DMS114 treated with DMSO at 0.1 percent for 48 hours (cell line): ENCODE measurements around the gene PHLDA1.

ENCODE experiments used
- DNase-seq: peaks from one replicate; lab custom pipeline; 2025; ENCODE audit not compliant: unreplicated experiment; lab: John Stamatoyannopoulos, UW

PHLDA1 gene

DNA sequence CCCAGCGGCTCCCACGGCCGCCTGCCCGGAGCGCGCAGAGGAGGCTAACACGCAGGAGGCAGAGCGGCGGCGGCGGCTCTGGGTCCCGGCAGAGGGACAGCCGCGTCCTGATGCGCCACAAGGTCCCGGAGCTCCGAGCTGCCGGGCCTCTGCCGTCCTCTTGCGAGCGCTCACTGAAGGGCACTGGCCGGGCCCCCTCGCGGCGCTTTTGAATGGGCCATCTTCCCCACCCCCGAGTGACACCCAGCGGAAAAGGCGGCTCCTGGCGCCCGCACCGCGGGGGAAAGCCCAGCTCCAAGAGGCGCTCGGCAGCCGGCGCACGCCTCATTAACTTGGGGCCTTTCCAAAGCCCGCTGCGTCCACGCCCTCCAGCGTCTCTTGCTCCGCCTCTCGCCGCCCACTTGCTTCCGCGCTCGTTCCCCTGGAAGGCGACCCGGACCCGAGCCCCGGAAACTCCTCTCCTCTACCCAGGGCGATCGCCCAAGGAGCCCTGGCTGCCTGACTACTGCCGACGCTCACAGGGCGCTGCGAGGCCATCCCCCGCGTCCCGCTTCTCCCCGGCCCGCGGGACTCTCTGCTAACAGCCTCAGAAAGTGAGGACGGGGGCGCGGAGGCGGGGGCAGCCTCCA lies at the start of gene PHLDA1:
PHLDA1 (minus strand) TSS at position 363 of the 629 bp plus-strand sequence.
- peak; percentile 74 for DNase-seq

DNA sequence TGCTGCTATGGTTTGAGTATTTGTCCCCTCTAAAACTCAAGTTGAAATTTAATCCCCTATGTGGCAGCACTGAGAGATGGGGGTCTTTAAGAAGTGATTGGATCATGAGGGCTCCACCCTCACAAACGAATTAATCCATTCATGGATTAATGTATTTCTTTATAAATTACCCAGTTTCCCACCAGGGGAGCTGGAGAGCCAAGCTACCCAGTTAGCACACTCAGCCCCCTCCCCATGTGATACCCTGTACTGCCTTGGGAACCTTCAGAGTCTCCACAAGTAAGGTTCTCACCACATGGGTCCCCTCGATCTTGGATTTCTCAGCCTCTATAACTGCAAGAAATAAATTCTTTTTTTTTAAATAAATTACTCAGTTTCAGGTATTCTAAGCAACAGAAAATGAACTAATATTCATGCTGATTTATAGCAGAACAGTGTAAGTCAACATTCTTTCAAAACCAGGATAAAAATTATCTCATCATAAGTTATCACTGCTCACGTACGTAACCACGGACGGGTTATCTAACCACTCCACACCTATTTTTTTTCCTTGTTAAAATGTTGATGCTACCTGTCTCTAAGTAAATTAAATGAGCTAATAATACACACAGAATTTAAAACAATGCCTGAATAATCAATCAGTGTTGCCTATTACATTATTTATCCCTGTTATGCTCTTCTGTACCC lies 49.3 kb upstream of the PHLDA1 start:
- DNase-seq, result no peak

DNA sequence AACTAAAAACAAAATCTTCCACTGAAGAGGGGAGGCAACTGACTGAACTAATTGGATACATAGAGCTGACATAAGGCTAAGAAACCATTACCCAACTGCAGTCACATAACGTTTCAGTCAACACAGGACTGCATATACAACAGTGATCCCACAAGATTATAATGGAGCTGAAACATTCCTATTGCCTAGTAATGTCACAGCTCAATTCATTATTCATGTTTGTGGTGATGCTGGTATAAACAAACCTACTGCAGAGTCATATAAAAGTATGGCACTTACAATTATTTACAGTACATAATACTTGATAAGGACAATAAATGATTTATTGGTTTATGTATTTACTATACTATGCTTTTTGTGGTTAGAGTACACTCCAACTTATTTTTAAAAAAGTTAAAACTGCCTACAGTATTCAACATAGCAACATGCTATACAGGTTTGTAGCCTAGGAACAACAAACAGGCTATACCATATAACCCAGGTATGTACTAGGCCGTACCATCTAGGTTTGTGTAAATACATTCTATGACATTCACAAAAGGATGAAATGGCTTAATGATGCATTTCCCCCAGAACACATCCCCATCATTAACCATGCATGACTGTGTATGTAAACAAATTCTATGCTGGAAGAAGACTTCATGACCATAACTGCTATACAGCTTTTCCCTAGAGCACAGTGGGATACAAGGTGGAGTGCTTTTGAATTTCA lies 48.6 kb upstream of the PHLDA1 start:
- no peak for DNase-seq

DNA sequence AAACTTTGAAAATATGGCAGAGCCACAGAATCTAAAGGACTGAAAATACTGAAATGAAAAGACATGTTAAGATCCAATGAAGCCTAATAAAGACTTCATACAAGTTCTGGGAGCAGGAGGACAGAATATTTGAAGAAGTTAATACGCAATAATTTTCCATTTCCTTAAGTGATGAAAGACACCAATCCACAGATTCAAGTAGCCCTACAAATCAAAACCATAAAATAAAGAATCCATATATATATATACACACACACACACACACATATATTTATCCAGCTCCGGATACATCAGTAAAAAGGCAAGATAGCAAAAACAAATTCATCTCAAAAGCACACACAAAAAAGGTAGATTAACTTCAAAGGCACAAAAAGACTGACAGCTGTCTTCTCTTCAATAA lies 47.2 kb upstream of the PHLDA1 start:
- DNase-seq, result no peak

DNA sequence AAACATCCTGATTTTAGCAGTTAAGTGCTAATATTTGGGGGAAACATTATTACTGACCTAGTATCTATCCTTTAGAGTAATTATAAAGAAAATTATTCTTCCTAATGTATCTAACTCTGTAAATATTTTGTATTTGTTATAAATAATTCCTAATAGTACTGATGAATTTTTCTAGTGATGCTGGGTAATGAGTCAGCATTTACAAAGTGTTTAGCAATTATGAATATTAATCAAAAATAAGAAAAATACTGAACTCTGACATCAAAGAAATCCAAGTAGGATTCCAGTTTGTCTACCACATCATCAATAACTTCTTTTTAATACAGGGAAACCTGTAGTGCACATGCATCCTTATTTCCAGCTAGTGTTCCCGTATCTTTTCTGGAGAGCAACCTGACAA lies 43.9 kb upstream of the PHLDA1 start:
- no peak for DNase-seq

DNA sequence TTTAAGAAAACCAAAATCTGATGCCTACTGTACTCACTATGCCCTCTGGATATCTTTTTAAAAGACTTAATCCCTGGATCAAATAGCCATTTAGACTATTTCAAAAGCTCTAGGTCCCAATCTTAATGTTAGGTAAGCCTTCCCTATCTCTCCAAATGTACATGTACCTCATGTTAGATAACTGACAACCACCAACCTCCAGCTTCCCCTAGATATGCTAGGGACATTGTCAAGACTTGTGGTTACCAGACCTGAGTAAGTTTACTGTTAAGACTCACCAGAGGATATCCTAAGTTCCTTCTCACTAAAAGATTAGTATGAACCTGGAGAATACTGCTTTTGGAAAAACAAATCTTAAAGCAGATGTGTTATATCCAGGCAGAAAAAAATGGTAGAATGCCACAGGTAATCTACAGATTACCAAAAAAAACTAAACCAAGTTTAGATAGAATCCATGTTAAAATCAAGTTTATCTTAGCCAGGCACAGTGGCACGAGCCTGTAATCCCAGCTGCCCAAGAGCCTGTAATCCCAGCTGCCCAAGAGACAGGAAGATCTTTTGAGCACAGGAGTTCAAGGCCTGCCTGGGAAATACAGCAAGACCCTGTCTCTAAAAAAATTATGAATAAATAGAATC lies 43.2 kb upstream of the PHLDA1 start:
- no peak for DNase-seq

DNA sequence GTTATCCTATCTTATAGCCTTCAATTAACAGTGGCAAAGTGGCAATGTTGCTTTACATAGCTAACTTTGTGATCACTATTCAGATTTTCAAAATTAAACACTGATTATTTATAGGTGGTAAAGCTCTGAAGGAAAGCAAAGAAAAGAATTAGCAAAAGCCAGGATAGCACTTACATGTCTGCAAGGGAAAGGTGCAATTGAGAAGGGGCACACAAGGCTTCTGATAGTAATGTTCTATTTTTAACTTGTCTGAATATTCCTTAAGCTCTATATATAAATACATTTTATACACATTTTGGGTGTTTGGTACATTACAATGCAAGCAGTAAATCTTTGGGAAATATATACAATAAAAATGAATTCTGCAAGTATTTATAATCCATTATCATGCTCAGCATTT lies 42.0 kb upstream of the PHLDA1 start:
- no peak for DNase-seq

- DNase-seq, result no peak
Observed at GRCh38 chr12:76072568-76072967, 41.0 kb upstream of the PHLDA1 start.

DNA sequence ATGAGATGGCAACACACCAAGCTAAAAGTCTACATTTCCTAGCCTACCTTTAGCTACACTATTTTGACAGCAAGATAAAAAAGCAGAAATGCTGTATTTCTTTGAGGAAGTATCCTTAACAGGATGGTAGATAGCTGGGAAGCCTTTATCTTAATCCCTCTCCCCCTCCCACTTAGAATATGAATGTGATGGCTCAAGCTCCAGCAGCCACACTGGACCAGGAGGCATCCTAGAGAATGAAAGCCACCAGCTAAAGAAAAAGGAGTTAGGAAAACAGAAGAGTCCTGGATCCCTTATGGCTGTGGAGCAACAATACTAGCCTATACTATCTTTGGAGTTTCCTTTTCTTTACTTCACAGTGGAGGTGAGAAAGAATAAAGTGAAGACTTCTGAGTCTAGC lies 37.8 kb upstream of the PHLDA1 start:
- no peak for DNase-seq

DNA sequence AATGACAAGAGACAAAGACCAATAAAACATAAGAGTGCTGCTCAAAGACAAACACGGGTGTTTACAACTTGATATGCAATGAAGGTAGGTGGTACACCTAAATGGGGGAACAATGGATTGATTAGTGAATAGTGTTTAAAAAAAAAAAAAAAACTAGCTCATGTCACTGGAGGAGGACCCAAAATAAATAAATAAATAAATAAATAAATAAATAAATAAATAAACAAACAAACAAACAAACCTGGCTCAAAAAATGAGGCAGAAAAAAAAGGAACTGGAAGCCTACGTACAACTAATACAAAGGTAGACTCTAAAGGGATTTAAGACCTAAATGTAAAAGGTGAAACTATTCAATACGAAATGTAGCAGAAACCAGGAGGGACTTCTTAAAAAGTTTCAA lies 34.3 kb upstream of the PHLDA1 start:
- no peak for DNase-seq

DNA sequence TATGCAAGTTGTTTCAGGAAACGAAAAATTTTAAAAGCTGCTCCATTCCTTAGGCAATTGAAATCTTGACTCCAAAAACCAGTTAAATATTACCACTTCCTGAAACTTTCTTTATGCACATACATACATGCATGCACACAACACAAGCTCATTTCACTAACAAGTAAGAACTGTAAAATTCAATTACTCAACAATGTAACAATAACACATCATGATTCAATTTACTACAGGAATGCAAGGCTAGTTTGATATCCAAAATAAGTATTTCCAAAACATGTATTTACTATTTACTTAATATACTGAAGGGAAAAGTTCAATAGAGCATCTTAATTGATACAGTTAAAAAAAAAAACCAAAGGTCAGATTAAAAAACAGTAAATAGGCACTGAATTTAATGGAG lies 33.3 kb upstream of the PHLDA1 start:
- no peak for DNase-seq

DNA sequence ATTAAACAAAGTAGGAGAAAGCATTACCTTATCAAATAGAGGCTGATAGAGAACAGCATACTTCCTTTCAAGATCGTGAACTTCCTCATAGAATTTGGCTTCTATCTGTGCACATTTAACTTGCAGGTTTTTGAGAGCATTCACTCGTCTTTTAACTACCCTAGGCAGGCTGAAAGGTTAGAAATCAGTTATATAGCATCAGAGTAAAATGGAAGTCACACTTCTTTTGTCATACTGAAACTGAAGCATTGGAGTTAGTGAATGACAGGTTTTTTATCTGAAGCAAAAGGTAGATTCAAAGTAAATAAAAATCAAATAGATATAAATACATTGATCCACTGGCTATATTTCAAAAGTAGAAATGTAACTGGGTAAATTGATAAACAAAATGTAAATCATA lies 28.5 kb upstream of the PHLDA1 start:
- DNase-seq, result no peak

DNA sequence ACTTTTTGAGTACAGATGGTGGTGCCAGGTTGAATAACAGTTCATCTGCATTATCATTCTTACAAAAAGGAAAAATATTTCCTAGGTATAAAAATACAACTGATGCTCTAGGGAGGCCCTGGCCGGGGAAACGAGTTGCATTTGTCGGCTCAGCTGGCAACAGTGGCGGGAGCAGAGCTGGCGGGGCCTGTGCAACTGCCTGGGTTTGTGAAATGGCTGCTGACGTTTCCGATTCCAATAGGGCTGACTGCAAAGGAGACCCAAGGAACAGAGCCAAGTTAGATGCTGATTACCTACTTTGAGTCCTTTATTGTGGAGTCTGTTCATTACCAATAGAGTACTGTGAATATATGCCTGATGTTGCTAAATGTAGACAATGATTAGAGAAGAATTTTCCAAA lies 25.8 kb upstream of the PHLDA1 start:
- no peak for DNase-seq

DNA sequence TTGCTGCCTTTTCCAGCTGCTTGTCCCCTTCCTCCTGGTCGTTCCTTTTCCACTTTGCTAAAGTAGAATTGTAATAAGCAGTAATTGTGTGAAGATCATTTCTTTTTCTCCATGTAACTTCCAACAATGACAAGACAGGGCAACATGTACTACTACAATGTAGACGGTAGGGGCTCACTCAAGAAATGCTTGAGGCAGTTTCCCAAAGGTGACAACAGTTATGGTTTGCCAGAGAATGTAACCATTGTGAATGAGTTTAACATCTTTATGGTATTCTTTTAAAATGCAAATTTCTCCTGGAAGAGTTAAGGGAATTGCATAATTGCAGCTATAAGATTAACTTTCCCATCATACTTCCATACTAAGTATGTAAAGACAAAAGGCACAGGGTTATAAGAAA lies 23.8 kb upstream of the PHLDA1 start:
- DNase-seq, result no peak

GRCh38 chr12:76049575-76050251 lies 18.1 kb upstream of the PHLDA1 start:
- DNase-seq, result no peak

GRCh38 chr12:76047742-76048141 lies 16.2 kb upstream of the PHLDA1 start:
- DNase-seq, result no peak

- no peak for DNase-seq
Observed at GRCh38 chr12:76047060-76047459, 15.5 kb upstream of the PHLDA1 start.

DNA sequence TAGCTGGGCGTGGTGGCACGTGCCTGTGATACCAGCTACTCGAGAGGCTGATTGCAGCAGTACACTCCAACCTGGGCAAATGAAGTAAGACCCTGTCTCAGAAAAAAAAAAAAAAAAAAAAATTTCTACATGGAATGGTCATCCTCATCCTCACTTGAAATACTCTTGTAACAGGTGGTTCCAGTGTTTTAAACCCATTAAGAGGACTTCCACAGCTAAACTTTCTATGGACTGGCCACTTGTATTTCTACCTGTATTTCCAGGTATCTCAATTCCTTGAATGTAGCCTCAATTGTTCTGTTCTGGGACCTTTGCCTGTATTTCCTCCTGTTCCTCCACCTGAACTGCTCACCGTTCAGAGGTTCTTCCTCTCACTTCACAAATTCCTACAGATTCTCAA lies 11.8 kb upstream of the PHLDA1 start:
- no peak for DNase-seq

DNA sequence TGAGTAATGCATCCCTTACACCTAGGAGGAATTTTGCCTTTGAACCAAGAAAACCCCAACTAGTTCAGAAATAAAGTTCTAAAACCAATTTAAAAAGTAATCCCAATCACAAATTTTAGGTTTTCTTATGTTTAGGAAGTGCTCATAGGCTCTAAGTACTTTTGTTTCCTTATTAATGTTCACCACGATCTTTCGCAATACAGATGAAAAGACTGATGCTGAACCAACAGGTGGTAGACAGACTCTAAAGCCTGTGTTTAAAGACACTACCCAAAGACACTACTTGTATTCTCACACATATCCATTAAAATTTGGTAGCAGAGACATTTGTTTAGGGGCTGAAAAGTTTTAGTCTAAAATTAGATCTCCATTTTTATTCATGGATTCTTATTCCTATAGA lies 10.6 kb upstream of the PHLDA1 start:
- no peak for DNase-seq

DNA sequence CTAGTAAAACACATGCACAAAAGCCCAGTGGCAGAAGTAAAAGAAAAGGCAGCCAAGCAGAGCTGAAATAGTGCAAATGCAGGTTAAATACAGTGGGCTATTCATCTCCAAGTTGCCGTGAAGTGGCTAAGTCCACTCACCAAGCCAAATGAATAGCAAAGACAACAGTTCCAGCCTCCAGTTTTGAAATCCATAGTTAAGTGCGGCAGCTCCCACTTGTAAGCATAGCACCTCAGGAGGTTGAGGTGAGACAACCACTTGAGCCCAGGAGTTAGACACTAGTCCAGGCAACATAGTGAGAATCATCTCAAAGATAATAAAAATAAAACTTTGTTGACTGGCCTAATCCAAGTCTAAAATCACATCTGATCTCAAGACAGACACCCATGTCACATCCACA lies 9.8 kb upstream of the PHLDA1 start:
- DNase-seq, result no peak

DNA sequence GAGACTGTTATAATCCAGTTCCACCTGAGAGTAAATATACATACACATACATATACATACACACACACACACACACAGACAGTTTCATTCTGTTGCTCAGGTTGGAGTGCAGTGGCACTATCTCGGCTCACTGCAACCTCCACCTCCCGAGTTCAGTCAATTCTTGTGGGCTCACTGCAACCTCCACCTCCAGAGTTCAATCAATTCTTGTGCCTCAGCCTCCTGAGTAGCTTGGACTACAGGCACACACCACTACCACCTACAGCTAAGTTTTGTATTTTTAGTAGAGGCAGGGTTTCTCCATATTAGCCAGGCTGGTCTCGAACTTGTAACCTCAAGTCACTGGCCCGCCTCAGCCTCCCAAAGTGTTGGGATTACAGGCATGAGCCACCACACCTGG lies 8.9 kb upstream of the PHLDA1 start:
- DNase-seq, result no peak
